IPS-20b (cell line): ENCODE results near the gene OR4Q2.
"Not testable (repeated sequence)": the region's sequence is repeated elsewhere in the genome, so short reads cannot be mapped to it uniquely, and the experiment has no call there.

Experiments
- H3K27ac ChIP-seq: one replicate; pipeline ENCODE4 v1.5.1; 2013; ENCODE audit warnings: low read length
- H3K27me3 ChIP-seq: 2 replicates; pipeline ENCODE4 v1.6.1; 2013; ENCODE audit warnings: mild to moderate bottlenecking, low read length, inconsistent platforms; ENCODE audit not compliant: insufficient read depth
- H3K36me3 ChIP-seq: 2 replicates; pipeline ENCODE4 v1.6.1; 2013; ENCODE audit warnings: low read depth, mild to moderate bottlenecking, inconsistent platforms, low read length, moderate library complexity; ENCODE audit not compliant: insufficient read depth
- H3K4me1 ChIP-seq: 2 replicates; pipeline ENCODE4 v1.6.1; 2013; ENCODE audit warnings: mild to moderate bottlenecking, control low read depth, inconsistent platforms, low read length, moderate library complexity; ENCODE audit not compliant: insufficient read depth
- H3K4me3 ChIP-seq: 2 replicates; pipeline ENCODE4 v1.5.1; 2013; ENCODE audit warnings: mild to moderate bottlenecking, low read length, inconsistent platforms
- H3K9ac ChIP-seq: 2 replicates; pipeline ENCODE4 v1.6.1; 2013; ENCODE audit warnings: low read depth, mild to moderate bottlenecking, inconsistent platforms, low read length, moderate library complexity
- H3K9me3 ChIP-seq: 2 replicates; pipeline ENCODE4 v1.6.1; 2013; ENCODE audit warnings: mild to moderate bottlenecking, low read depth, low read length, inconsistent platforms; ENCODE audit not compliant: insufficient read depth

The OR4Q2 gene

DNA sequence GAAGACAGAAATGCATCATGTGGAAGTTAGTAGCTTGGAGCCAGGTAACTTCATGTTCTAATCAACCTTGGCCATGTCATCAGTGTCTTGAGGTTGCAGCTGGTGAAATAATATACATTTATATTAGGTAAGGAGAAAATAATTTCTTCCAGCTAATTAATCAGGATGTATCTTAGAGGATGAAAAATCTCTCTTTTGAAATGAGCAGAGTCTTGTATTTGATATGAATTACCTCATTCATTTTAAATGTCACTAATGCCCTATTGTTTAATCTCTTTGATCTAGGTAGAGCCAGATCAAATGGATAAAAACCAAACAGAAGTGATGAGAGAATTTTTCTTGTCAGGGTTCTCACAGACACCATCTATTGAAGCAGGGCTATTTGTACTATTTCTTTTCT lies at the start of gene OR4Q2:
TSS of gene OR4Q2 (plus strand) at position 301 of the 400 bp plus-strand sequence.
- Histone ChIP-seq H3K9me3 (peaks cover 80% of the 10 kb centered on the region), H3K4me1 (no peaks in the 10 kb centered on the region), H3K36me3 (no peaks in the 10 kb centered on the region), H3K27me3 (no peaks in the 10 kb centered on the region), H3K27ac (no peak within 1 kb of the TSS), H3K4me3 (no peak within 1 kb of the TSS; the same call in 1 of the 2 replicates), H3K9ac (no peak within 1 kb of the TSS)

DNA sequence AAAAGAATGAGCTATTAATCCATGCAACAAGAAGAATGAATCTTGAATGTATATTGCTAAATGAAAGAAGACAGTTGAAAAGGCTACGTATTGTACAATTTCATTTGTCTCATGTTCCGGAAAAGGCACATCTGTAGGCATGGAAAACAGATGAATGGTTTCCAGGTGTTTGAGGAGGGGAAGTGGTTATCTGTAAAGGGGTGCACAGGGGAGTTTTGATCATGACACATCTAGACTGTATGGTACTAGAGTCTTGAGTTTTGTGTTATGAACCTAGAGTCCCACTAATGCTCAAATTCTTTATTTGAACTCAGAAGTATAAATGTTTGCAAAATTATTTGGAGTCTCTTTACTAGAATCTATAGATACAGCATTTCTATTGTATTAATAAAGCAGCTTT lies 32.2 kb upstream of the OR4Q2 start:
- H3K9me3 ChIP-seq: peaks cover 53% of the 10 kb centered on the region
- not testable (repeated sequence) for H3K27me3 ChIP-seq, H3K9ac ChIP-seq, H3K27ac ChIP-seq, H3K36me3 ChIP-seq, H3K4me3 ChIP-seq, H3K4me1 ChIP-seq

DNA sequence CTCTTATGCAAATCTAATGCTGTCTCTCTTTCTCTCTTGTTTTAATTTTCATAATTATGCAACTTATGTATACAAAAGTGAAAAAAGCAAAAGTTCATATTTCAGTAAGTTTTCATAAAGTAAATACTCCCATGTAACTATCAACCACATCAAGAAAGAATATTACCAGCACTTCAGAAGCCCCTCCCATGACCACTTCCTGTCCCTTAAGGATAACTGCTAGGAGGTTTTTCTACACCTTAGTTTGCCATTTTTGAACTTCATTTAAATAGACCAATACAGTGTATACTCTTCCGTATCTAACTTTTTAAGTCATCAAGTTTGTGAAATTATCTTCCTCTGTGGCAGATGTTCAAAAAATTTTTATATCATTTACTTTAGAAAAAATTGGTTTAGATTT lies 27.1 kb upstream of the OR4Q2 start:
- Histone ChIP-seq H3K36me3 (no peaks in the 10 kb centered on the region), H3K27me3 (no peaks in the 10 kb centered on the region), H3K27ac (no peak overlapping the region), H3K9ac (no peak overlapping the region), H3K4me1 (no peaks in the 10 kb centered on the region), H3K9me3 (peaks cover 51% of the 10 kb centered on the region), H3K4me3 (no peak overlapping the region)

DNA sequence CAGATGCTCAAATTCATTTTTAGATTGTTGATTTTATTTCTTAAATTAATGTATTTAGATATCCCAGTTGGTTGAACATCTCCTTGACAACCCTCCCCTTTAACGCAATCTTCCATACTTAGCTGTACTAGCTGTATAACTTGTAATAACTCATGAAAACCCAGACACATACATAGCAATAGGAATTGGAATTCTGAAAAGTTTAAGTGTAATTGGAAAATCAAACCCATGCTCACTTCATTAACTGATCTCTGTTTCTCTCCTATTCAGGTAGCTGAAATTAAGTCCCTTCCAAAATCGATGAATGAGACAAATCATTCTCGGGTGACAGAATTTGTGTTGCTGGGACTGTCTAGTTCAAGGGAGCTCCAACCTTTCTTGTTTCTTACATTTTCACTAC lies 26.7 kb upstream of the OR4Q2 start, which contains the start of gene OR4K15:
TSS of gene OR4K15 (plus strand) at position 301 of the 400 bp plus-strand sequence. CDS start at position 301, 0 bp downstream.
- no peak within 1 kb of the TSS for H3K4me3 ChIP-seq
- no peaks in the 10 kb centered on the region for H3K27me3 ChIP-seq
- H3K36me3 ChIP-seq: no peaks in the 10 kb centered on the region
- H3K9ac ChIP-seq: no peak within 1 kb of the TSS
- peaks cover 56% of the 10 kb centered on the region for H3K9me3 ChIP-seq
- H3K4me1 ChIP-seq: no peaks in the 10 kb centered on the region
- H3K27ac ChIP-seq: no peak within 1 kb of the TSS

DNA sequence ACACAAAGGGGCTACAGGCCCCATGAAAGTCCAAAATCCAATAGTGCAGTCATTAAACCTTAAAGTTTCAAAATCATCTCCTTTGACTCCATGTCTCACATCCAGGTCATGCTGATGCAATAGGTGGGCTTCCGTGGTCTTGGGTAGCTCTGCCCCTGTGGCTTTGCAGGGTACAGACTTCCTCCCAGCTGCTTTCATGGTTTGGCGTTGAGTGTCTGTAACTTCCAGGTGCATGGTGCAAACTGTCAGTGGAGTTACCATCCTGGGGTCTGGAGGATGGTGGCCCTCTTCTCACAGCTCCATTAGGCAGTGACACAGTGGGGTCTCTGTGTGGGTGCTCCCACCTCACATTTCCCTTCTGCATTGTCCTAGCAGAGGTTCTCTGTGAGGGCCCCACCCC lies 8.5 kb upstream of the OR4Q2 start:
- no peaks in the 10 kb centered on the region for H3K27me3 ChIP-seq
- H3K4me1 ChIP-seq: no peaks in the 10 kb centered on the region
- H3K9me3 ChIP-seq: peaks cover 94% of the 10 kb centered on the region
- no peak overlapping the region for H3K4me3 ChIP-seq
- H3K9ac ChIP-seq: no peak overlapping the region
- no peak overlapping the region for H3K27ac ChIP-seq
- no peaks in the 10 kb centered on the region for H3K36me3 ChIP-seq

DNA sequence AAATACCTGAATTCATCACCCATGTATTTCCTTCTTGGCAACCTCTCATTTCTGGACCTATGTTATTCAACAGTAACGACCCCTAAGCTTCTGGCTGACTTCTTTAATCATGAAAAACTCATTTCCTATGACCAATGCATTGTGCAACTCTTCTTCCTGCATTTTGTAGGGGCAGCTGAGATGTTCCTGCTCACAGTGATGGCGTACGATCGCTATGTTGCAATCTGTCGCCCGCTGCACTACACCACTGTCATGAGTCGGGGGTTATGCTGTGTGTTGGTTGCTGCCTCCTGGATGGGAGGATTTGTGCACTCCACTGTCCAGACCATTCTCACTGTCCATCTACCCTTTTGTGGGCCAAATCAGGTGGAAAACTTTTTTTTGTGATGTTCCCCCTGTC lies 356 bp downstream of the OR4Q2 start:
- Histone ChIP-seq H3K36me3 (no peaks in the 10 kb centered on the region), H3K27me3 (no peaks in the 10 kb centered on the region), H3K4me1 (no peaks in the 10 kb centered on the region), H3K27ac (no peak overlapping the region), H3K4me3 (no peak overlapping the region; the same call in 1 of the 2 replicates), H3K9me3 (peaks cover 81% of the 10 kb centered on the region), H3K9ac (no peak overlapping the region)

DNA sequence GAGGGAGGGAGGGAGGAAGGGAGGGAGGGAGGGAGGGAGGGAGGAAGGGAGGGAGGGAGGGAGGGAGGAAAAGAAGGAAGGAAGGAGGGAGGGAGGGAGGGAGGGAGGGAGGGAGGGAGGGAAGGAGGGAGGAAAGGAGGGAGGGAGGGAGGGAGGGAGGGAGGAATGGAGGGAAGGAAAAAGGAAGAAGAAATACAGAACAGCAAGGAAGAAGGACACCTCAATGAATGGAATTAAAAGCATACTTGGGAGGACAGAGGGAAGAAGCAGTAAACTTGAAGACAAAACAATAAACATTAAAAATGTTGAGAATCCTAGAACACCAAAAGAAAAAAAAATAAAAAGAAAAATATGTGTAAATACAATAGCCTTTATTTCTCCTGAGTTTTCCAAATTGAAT lies 6.2 kb downstream of the OR4Q2 start:
- peaks cover 87% of the 10 kb centered on the region for H3K9me3 ChIP-seq
- no peaks in the 10 kb centered on the region for H3K36me3 ChIP-seq
- no peaks in the 10 kb centered on the region for H3K27me3 ChIP-seq
- no peak overlapping the region for H3K4me3 ChIP-seq
- H3K27ac ChIP-seq: no peak overlapping the region
- H3K4me1 ChIP-seq: no peaks in the 10 kb centered on the region
- H3K9ac ChIP-seq: no peak overlapping the region

DNA sequence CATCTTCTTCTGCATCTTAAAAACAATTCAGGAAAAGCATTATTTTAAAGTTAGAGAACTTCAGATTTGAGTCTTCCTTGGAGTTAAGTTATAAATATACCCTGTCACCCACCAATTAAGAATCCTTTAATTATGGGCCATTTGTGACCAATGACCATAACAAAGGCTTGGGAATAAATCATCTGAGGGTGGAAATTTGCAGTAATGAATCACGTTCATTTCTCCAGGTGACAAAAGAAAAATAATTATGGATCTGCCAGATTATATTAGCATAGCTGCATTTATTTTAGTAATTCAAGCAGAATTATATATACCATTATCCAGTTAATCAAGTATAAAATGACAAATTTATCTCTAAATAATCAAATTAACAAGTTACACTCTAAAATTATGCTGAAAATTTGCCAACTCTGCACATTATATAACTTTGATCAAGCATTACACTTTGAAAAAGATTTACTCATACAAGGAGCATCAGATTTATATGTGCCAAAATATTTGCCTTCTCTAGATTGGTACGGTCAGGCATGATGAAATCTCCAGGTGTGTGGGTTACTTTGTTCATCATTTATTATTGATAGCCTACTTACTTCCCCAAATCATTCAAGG lies 17.4 kb downstream of the OR4Q2 start, which contains the start of gene OR4K14:
TSS of gene OR4K14 (minus strand) at position 51 of the 609 bp plus-strand sequence. CDS start 4,114 bp downstream, outside the sequence.
- Histone ChIP-seq H3K27ac (no peak within 1 kb of the TSS), H3K9me3 (peaks cover 91% of the 10 kb centered on the region), H3K36me3 (no peaks in the 10 kb centered on the region), H3K27me3 (no peaks in the 10 kb centered on the region), H3K9ac (no peak within 1 kb of the TSS), H3K4me3 (no peak within 1 kb of the TSS), H3K4me1 (no peaks in the 10 kb centered on the region)

DNA sequence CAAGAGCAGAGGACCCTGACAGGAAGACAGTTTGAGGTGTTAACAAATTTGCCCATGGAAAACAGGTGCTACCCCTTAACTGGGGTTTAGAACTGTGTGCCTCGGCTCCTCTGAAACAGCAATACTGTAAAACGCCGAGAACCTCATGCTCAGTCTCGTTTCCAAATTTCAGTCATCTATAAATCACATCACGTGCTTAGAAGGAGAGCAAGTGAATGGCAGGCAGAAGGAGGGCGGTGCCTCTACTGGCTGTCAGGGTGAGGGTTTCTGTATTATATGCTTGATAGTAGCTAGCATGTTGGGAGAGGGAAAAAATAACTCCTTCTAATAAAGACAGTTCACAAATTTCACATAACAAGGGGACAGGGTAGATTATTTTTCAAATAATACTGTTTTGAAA lies 29.1 kb downstream of the OR4Q2 start:
- peaks cover 87% of the 10 kb centered on the region for H3K9me3 ChIP-seq

DNA sequence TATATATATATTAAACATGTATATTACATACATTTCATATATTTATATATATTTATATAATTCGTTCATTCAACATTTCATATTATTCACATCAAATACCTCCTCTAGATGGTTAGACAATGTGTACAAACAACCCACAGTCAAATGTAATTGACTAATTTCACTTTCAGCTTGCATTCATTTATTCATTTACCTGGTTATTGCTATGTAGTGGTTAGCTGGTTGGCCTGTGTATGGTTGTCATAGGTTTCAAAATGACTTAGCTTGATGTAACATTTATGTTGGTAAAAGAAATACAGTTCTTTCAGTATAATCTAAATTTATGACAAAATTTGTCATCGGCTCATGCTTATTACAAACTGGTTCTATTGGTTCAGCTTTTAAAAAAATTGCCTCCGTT lies 33.5 kb downstream of the OR4Q2 start:
- Histone ChIP-seq H3K9ac (no peak overlapping the region), H3K36me3 (no peaks in the 10 kb centered on the region), H3K9me3 (peaks cover 54% of the 10 kb centered on the region), H3K4me3 (no peak overlapping the region), H3K4me1 (no peaks in the 10 kb centered on the region), H3K27ac (no peak overlapping the region), H3K27me3 (no peaks in the 10 kb centered on the region)

More for the DNA sequence above, 29.1 kb downstream of the OR4Q2 start:
- no peak overlapping the region for H3K4me3 ChIP-seq
- H3K27ac ChIP-seq: no peak overlapping the region
- H3K36me3 ChIP-seq: no peaks in the 10 kb centered on the region
- no peaks in the 10 kb centered on the region for H3K4me1 ChIP-seq
- no peak overlapping the region for H3K9ac ChIP-seq
- no peaks in the 10 kb centered on the region for H3K27me3 ChIP-seq

DNA sequence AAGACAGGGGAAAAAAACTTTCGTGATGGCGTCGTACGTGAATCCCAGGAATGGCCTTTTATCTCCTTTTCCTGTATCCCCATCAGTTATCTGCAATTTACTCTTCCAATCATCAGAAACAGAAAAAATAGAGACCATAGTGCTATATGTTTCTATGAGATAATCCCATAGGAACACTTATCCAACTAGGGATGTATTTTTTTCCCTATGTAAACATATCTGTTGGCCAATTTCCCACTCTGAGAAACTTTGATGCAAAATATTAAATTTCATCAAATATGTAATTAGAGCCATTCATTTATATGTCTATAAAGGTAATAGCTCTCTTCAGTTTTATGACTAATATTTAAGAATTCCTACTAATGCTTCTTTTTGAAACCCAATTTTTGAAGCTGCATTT lies 34.0 kb downstream of the OR4Q2 start, which contains the start of gene OR4K13:
TSS of gene OR4K13 (minus strand) at position 101 of the 400 bp plus-strand sequence. CDS start 1,280 bp downstream, outside the sequence.
- Histone ChIP-seq H3K36me3 (no peaks in the 10 kb centered on the region), H3K9me3 (peaks cover 51% of the 10 kb centered on the region), H3K27ac (no peak within 1 kb of the TSS), H3K4me3 (no peak within 1 kb of the TSS), H3K9ac (no peak within 1 kb of the TSS), H3K4me1 (no peaks in the 10 kb centered on the region), H3K27me3 (no peaks in the 10 kb centered on the region)

DNA sequence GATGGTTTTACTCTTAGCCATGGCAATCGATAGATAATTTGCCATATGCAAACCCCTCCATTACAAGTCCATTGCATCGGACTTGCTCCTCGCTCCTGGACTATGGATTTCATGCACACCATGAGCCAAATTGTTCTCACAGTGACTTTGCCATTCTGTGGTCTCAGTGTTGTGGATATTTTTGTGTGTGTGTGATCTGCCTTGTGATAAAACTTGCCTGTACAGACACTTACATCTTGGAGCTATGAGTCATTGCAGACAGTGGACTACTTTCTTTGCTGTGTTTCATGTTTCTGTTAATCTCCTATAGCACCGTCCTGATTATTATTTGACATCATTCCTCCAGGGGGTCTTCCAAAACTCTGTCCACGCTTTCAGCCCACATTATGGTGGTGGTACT lies 42.3 kb downstream of the OR4Q2 start:
- Histone ChIP-seq H3K27me3 (no peaks in the 10 kb centered on the region), H3K27ac (no peak overlapping the region), H3K4me1 (no peaks in the 10 kb centered on the region), H3K4me3 (no peak overlapping the region), H3K9ac (no peak overlapping the region), H3K9me3 (peaks cover 62% of the 10 kb centered on the region), H3K36me3 (no peaks in the 10 kb centered on the region)
